ENCODE data around the gene HINFP.

The HINFP gene

GRCh38 chr11:119121008-119121810 lies at the start of gene HINFP:
TSS of gene HINFP (plus strand) at chr11:119121580. CDS start at chr11:119126945, 5,365 bp downstream.
- DNase-seq = peak; percentile 100

- DNase-seq = no peak
These were observed 43.5 kb upstream of the HINFP start for GRCh38 chr11:119077839-119078238.

- DNase-seq = no peak
These were observed 42.5 kb upstream of the HINFP start for GRCh38 chr11:119078675-119079420.

- no peak for DNase-seq
These were observed 39.6 kb upstream of the HINFP start for GRCh38 chr11:119081682-119082260.

- peak; percentile 91 to 93 for DNase-seq
These were observed 36.5 kb upstream of the HINFP start, which contains the start of gene HMBS for GRCh38 chr11:119084663-119085436. TSS of gene HMBS (plus strand) at chr11:119084881. CDS start at chr11:119085034, 153 bp downstream.

- DNase-seq = peak in 1 of 2 experiments; percentile 50
These were observed 35.9 kb upstream of the HINFP start for GRCh38 chr11:119085437-119085847.

- no peak for DNase-seq
These were observed 34.3 kb upstream of the HINFP start for GRCh38 chr11:119087123-119087522.

- no peak for DNase-seq
These were observed 33.6 kb upstream of the HINFP start for GRCh38 chr11:119087747-119088241.

- DNase-seq = no peak
These were observed 33.0 kb upstream of the HINFP start for GRCh38 chr11:119088406-119088805.

GRCh38 chr11:119089319-119089718 lies 32.1 kb upstream of the HINFP start:
- DNase-seq = no peak

GRCh38 chr11:119091178-119091577 lies 30.2 kb upstream of the HINFP start:
- DNase-seq = no peak

GRCh38 chr11:119091966-119092879 lies 29.2 kb upstream of the HINFP start:
- peak in 1 of 2 experiments; percentile 19 for DNase-seq

GRCh38 chr11:119092880-119093842 lies 28.2 kb upstream of the HINFP start:
- peak in 1 of 2 experiments; percentile 20 for DNase-seq

GRCh38 chr11:119093942-119094815 lies 27.2 kb upstream of the HINFP start:
- peak; percentile 42 to 46 for DNase-seq

GRCh38 chr11:119094816-119095065 lies 26.6 kb upstream of the HINFP start:
- DNase-seq = peak in 1 of 2 experiments; percentile 66

GRCh38 chr11:119095066-119095880 lies 26.1 kb upstream of the HINFP start:
- DNase-seq = peak; percentile 99

GRCh38 chr11:119099711-119100110 lies 21.7 kb upstream of the HINFP start:
- DNase-seq = no peak

GRCh38 chr11:119100246-119100970 lies 21.0 kb upstream of the HINFP start:
- no peak for DNase-seq
